ENCODE data around the gene LY6G6D.

The LY6G6D gene

DNA sequence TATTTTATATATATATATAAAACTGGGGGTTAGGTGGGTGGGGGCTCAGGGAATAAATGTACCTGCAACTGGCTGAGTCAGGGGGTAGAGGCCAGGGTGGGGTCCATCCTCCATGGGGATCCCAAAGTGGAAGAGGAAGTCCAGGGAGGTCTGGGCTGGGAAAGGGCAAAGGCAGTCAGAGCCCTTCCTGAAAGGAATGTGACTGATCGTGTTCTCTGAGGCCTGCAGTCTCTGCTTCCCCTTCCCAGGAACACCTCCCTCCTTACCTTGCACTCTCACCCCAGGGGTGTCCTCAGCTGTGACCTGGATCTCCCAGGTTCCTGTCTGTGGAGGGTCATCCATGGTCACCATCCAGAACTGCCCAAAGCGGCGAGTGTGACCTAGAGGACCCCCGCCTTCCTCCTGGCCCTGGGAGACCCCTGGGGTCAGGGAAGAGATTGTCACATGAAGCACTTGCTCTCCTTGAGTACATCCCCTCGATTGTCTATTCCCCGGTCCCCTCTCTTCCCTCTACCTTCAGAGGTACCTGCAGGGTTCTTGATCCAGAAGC, 52.0 kb downstream of the LY6G6D start:
- DNase-seq: no peak
